ENCODE measurements around the gene HDAC4. TPM values are rescaled to one million over a fixed set of nuclear protein-coding genes. Genes with fewer than 3 reads are reported as not detected.

HDAC4 gene
- total and polyA plus RNA-seq, 10 of the 15 experiments (the other 5 are each of a cell fraction or from before 2014, with no cell fraction given) = 0.22 to 15.7 (median 4.8) TPM

GRCh38 chr2:239006622-239007285 lies 394.1 kb downstream of the HDAC4 start:
- no peaks in the 10 kb centered on the region for H3K79me2 ChIP-seq (ENCODE audit: control insufficient read depth, insufficient read depth, low read length)
- 26% methylated on average over 10 of the region's 10 CpGs for WGBS (ENCODE audit: insufficient coverage, insufficient replicate concordance, low lambda C conversion rate, missing lambda C conversion rate)
- CTCF ChIA-PET = no interaction called here
- ATAC-seq (no peak), DNase-seq (ENCODE audit: low read depth, low spot score) (no peak), FAIRE-seq (no peak)
- H3K27me3 ChIP-seq (replicated peaks in 1 of 2; ENCODE audit: control insufficient read depth in 2 of 2, insufficient read depth in 2 of 2, low read length in 1 of 2) = peaks cover 3 to 8% of the 10 kb centered on the region in 2 experiments; a peak in 2 of 4 replicates
- in situ Hi-C loops (cut with MboI) (no loop called here), intact Hi-C loops (cut with micrococcal nuclease; ENCODE audit: unreplicated experiment) (no loop called here)
- SMC1A ChIA-PET (ENCODE audit: uncharacterized antibody, unreplicated experiment) = no interaction called here
- H3K4me3 ChIP-seq = no peak overlapping the region
- H2AFZ ChIP-seq (ENCODE audit: control insufficient read depth, low read depth, low read length) = no peak overlapping the region
- H3K4me1 ChIP-seq (ENCODE audit: control insufficient read depth, insufficient read depth, low read length) = no peaks in the 10 kb centered on the region
- no peak for TF ChIP-seq HCFC1 (IDR thresholded peaks at IDR 0.05; ENCODE audit: low read length)
- no peak for TF ChIP-seq CEBPB (IDR thresholded peaks at IDR 0.05; ENCODE audit: borderline replicate concordance in 1 of 2, low read depth in 2 of 2, low read length in 2 of 2)
- TF ChIP-seq ZNF592 (IDR thresholded peaks at IDR 0.05) = no peak
- TF ChIP-seq POU2F2 (IDR thresholded peaks at IDR 0.05; ENCODE audit: borderline replicate concordance, low read depth, low read length) = no peak
- TF ChIP-seq POLR2A (IDR thresholded peaks at IDR 0.05; ENCODE audit: low read depth, low read length) = no peak
- no peak for TF ChIP-seq FOXK2 (IDR thresholded peaks at IDR 0.05)
- no peak for TF ChIP-seq ZZZ3 (IDR thresholded peaks at IDR 0.05; ENCODE audit: control insufficient read depth, insufficient read length, low read depth)
- TF ChIP-seq EED (IDR thresholded peaks at IDR 0.05; ENCODE audit: low read depth) = no peak
- TF ChIP-seq ZNF207 (IDR thresholded peaks at IDR 0.05; ENCODE audit: borderline replicate concordance) = no peak
- TF ChIP-seq SMARCA5 (IDR thresholded peaks at IDR 0.05) = no peak
- TF ChIP-seq RAD51 (IDR thresholded peaks at IDR 0.05) = no peak
- no peak for TF ChIP-seq SMC3 (IDR thresholded peaks at IDR 0.05; ENCODE audit: borderline replicate concordance, low read length)
- RAD21 ChIA-PET (ENCODE audit: unreplicated experiment) = no interaction called here
- no peaks in the 10 kb centered on the region for H4K20me1 ChIP-seq (ENCODE audit: control insufficient read depth, insufficient read depth)
- H3K9me3 ChIP-seq (replicated peaks; ENCODE audit: control insufficient read depth, insufficient read depth, low read length) = no peaks in the 10 kb centered on the region
- H3K27ac ChIP-seq (ENCODE audit: control insufficient read depth, insufficient read depth) = no peak overlapping the region
- H3K4me2 ChIP-seq (ENCODE audit: control insufficient read depth, insufficient read depth) = no peak overlapping the region
- no TSS peak for BruUV-seq (replicated peaks)
- H3K36me3 ChIP-seq (ENCODE audit: control insufficient read depth in 2 of 2, insufficient read depth in 2 of 2, low read length in 1 of 2) = no peaks in the 10 kb centered on the region
- POLR2A ChIA-PET = no interaction called here
- no peak overlapping the region for H3K9ac ChIP-seq (ENCODE audit: control insufficient read depth, insufficient read depth, low read length)

Measured in GM12878 (cell line).